ENCODE data around the gene LHCGR. TPM values are rescaled to one million over a fixed set of nuclear protein-coding genes. Genes with fewer than 3 reads are reported as not detected.

LHCGR gene
- total and polyA plus RNA-seq, 2 of the 4 experiments (the other 2 are of a cell fraction) = 0.10 to 0.18 TPM

- in situ Hi-C loops (cut with MboI; ENCODE audit: low sequenced_read_pairs) (no loop called here), dilution Hi-C loops (cut with HindIII; ENCODE audit: low sequenced_read_pairs, unreplicated experiment) (no loop called here), intact Hi-C loops (cut with micrococcal nuclease) (no loop called here)
- H3K4me3 ChIP-seq (ENCODE audit: insufficient read depth, low read depth, low read length) = no peak overlapping the region
- no peak overlapping the region for H4K8ac ChIP-seq (ENCODE audit: low read depth in 2 of 2, low read length in 2 of 2)
- no peak for DNase-seq
- H3K14ac ChIP-seq (replicated peaks; ENCODE audit: low read depth, low read length) = no peak overlapping the region
- H3K56ac ChIP-seq (ENCODE audit: extremely low read depth, insufficient read depth, low read length) = no peak overlapping the region
- no peaks in the 10 kb centered on the region for H3K4me1 ChIP-seq (ENCODE audit: control insufficient read depth, insufficient read depth, low read length)
- H3K36me3 ChIP-seq (ENCODE audit: control insufficient read depth, insufficient read depth, low read length) = no peaks in the 10 kb centered on the region
- no peak overlapping the region for H3K4ac ChIP-seq (ENCODE audit: low read depth, low read length)
- no peak for ATAC-seq (ENCODE audit: low read depth)
- no peak overlapping the region for H2AK5ac ChIP-seq (ENCODE audit: low read depth, low read length)
- no peak overlapping the region for H2AFZ ChIP-seq (replicated peaks; ENCODE audit: low read length, poor library complexity)
- no peak overlapping the region for H3K23ac ChIP-seq (ENCODE audit: low read depth, low read length)
- H2BK120ac ChIP-seq (ENCODE audit: low read depth, low read length) = no peak overlapping the region
- no CpG with 5 or more reads among the region's 3 CpGs for WGBS, 2 experiments (ENCODE audit: extremely low coverage in 2 of 2, insufficient read length in 1 of 2)
- no peak overlapping the region for H4K5ac ChIP-seq (ENCODE audit: low read depth, low read length)
- BruUV-seq (replicated peaks) = no TSS peak
- no peak overlapping the region for H2BK20ac ChIP-seq (ENCODE audit: low read depth, low read length)
- H2AK9ac ChIP-seq (replicated peaks; ENCODE audit: low read depth, low read length, poor library complexity) = no peak overlapping the region
- TF ChIP-seq FOS (IDR thresholded peaks at IDR 0.05; ENCODE audit: low read depth, low read length) (no peak), MAZ (IDR thresholded peaks at IDR 0.05; ENCODE audit: borderline replicate concordance, low read depth, low read length) (no peak), BHLHE40 (IDR thresholded peaks at IDR 0.05; ENCODE audit: low read depth, low read length) (no peak)
- TF ChIP-seq, protein P1, sequence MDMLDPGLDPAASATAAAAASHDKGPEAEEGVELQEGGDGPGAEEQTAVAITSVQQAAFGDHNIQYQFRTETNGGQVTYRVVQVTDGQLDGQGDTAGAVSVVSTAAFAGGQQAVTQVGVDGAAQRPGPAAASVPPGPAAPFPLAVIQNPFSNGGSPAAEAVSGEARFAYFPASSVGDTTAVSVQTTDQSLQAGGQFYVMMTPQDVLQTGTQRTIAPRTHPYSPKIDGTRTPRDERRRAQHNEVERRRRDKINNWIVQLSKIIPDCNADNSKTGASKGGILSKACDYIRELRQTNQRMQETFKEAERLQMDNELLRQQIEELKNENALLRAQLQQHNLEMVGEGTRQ (IDR thresholded peaks at IDR 0.05; ENCODE audit: low read depth, low read length) = no peak
- H3K4me2 ChIP-seq (ENCODE audit: low read depth, low read length) = no peak overlapping the region
- H3K9ac ChIP-seq (ENCODE audit: low read depth, low read length) = no peak overlapping the region
- H3K9me3 ChIP-seq (ENCODE audit: control insufficient read depth, insufficient read depth, low read length) = no peaks in the 10 kb centered on the region
- no peak overlapping the region for H2BK5ac ChIP-seq (ENCODE audit: low read depth, low read length, poor library complexity, severe bottlenecking)
- ChIA-PET CTCF (no interaction called here), POLR2A (ENCODE audit: unreplicated experiment) (no interaction called here)
- no peaks in the 10 kb centered on the region for H3K9me1 ChIP-seq (ENCODE audit: insufficient read depth, low read length)
- no peak overlapping the region for H3K18ac ChIP-seq (ENCODE audit: low read depth, low read length)
- H2BK15ac ChIP-seq (ENCODE audit: low read depth, low read length) = no peak overlapping the region
- H3K79me1 ChIP-seq (ENCODE audit: low read depth in 1 of 2, low read length in 2 of 2) = no peaks in the 10 kb centered on the region
- H4K91ac ChIP-seq (ENCODE audit: insufficient read depth, low read depth, low read length) = no peak overlapping the region
- H3K27me3 ChIP-seq (ENCODE audit: control insufficient read depth, insufficient read depth, low read length) = peaks cover 2% of the 10 kb centered on the region; the same call in 1 of the 2 replicates
- no peaks in the 10 kb centered on the region for H4K20me1 ChIP-seq (ENCODE audit: insufficient read depth, low read length)
- no peak overlapping the region for H3K27ac ChIP-seq (ENCODE audit: insufficient read depth, low read length)
Observed at GRCh38 chr2:48792030-48792429, 36.5 kb upstream of the LHCGR start.
